Activated T-cell treated with anti-CD3 and anti-CD28 coated beads, Interleukin-2, amount 50 U/mL, for 24 hours (primary cell): Measurements from ENCODE around the gene XYLT1.

ENCODE experiments used
- DNase-seq: peaks from one replicate; pipeline ENCODE4 v3.0.0-alpha.2; 2020
- H3K27ac Mint-ChIP-seq: 2 replicates; pipeline ENCODE4 v1.8.0; 2020; ENCODE audit warnings: mild to moderate bottlenecking, mixed read lengths
- H3K27me3 Mint-ChIP-seq: 2 replicates; pipeline ENCODE4 v1.8.0; 2020; ENCODE audit warnings: mixed read lengths
- H3K36me3 Mint-ChIP-seq: 2 replicates; pipeline ENCODE4 v1.8.0; 2020; ENCODE audit warnings: low read depth, mixed read lengths
- H3K4me1 Mint-ChIP-seq: 2 replicates; pipeline ENCODE4 v1.8.0; 2020; ENCODE audit warnings: low read depth, mixed read lengths
- H3K4me3 Mint-ChIP-seq: 2 replicates; pipeline ENCODE4 v1.8.0; 2020; ENCODE audit warnings: mild to moderate bottlenecking, moderate library complexity, mixed read lengths
- H3K9me3 Mint-ChIP-seq: 2 replicates; pipeline ENCODE4 v1.8.0; 2020; ENCODE audit warnings: mixed read lengths

XYLT1 gene

GRCh38 chr16:17459903-17460521, 10.7 kb downstream of the XYLT1 start:
- H3K27ac Mint-ChIP-seq = no peak overlapping the region
- H3K4me1 Mint-ChIP-seq = peaks cover 38% of the 10 kb centered on the region
- H3K4me3 Mint-ChIP-seq = no peak overlapping the region
- H3K9me3 Mint-ChIP-seq = no peaks in the 10 kb centered on the region
- peaks cover 10% of the 10 kb centered on the region for H3K36me3 Mint-ChIP-seq
- DNase-seq = no peak
- H3K27me3 Mint-ChIP-seq = no peaks in the 10 kb centered on the region

GRCh38 chr16:17457997-17458396, 12.8 kb downstream of the XYLT1 start:
- peaks cover 29% of the 10 kb centered on the region for H3K4me1 Mint-ChIP-seq
- no peak overlapping the region for H3K4me3 Mint-ChIP-seq
- DNase-seq = no peak
- H3K27ac Mint-ChIP-seq = no peak overlapping the region
- H3K36me3 Mint-ChIP-seq = peaks cover 10% of the 10 kb centered on the region
- H3K27me3 Mint-ChIP-seq = no peaks in the 10 kb centered on the region
- no peaks in the 10 kb centered on the region for H3K9me3 Mint-ChIP-seq

- DNase-seq = no peak
- Mint-ChIP-seq H3K36me3 (peaks cover 10% of the 10 kb centered on the region), H3K27me3 (no peaks in the 10 kb centered on the region), H3K4me1 (peaks cover 28% of the 10 kb centered on the region), H3K4me3 (no peak overlapping the region), H3K9me3 (no peaks in the 10 kb centered on the region), H3K27ac (no peak overlapping the region)
Measured at GRCh38 chr16:17457513-17457912, 13.2 kb downstream of the XYLT1 start.

GRCh38 chr16:17454162-17454730, 16.5 kb downstream of the XYLT1 start:
- H3K9me3 Mint-ChIP-seq = no peaks in the 10 kb centered on the region
- peaks cover 36% of the 10 kb centered on the region for H3K4me1 Mint-ChIP-seq
- H3K27ac Mint-ChIP-seq = no peak overlapping the region
- H3K36me3 Mint-ChIP-seq = peaks cover 7% of the 10 kb centered on the region
- no peak for DNase-seq
- no peak overlapping the region for H3K4me3 Mint-ChIP-seq
- no peaks in the 10 kb centered on the region for H3K27me3 Mint-ChIP-seq

GRCh38 chr16:17453364-17454038, 17.3 kb downstream of the XYLT1 start:
- H3K36me3 Mint-ChIP-seq = peaks cover 7% of the 10 kb centered on the region
- no peak for DNase-seq
- H3K4me3 Mint-ChIP-seq = no peak overlapping the region
- H3K4me1 Mint-ChIP-seq = peaks cover 44% of the 10 kb centered on the region
- H3K27ac Mint-ChIP-seq = no peak overlapping the region
- H3K9me3 Mint-ChIP-seq = no peaks in the 10 kb centered on the region
- H3K27me3 Mint-ChIP-seq = no peaks in the 10 kb centered on the region

- H3K4me1 Mint-ChIP-seq = peaks cover 46% of the 10 kb centered on the region
- DNase-seq = no peak
Measured at GRCh38 chr16:17452922-17453321, 17.8 kb downstream of the XYLT1 start.

GRCh38 chr16:17451843-17452242, 18.9 kb downstream of the XYLT1 start:
- no peak for DNase-seq
- H3K27ac Mint-ChIP-seq = no peak overlapping the region
- no peaks in the 10 kb centered on the region for H3K9me3 Mint-ChIP-seq
- peaks cover 7% of the 10 kb centered on the region for H3K36me3 Mint-ChIP-seq
- peaks cover 44% of the 10 kb centered on the region for H3K4me1 Mint-ChIP-seq
- H3K27me3 Mint-ChIP-seq = no peaks in the 10 kb centered on the region
- H3K4me3 Mint-ChIP-seq = no peak overlapping the region

More at GRCh38 chr16:17452922-17453321, 17.8 kb downstream of the XYLT1 start:
- Mint-ChIP-seq H3K4me3 (no peak overlapping the region), H3K36me3 (peaks cover 7% of the 10 kb centered on the region), H3K9me3 (no peaks in the 10 kb centered on the region), H3K27me3 (no peaks in the 10 kb centered on the region), H3K27ac (peak overlapping the region; percentile 55)

- Mint-ChIP-seq H3K4me3 (no peak overlapping the region), H3K36me3 (peaks cover 7% of the 10 kb centered on the region), H3K27ac (no peak overlapping the region), H3K27me3 (no peaks in the 10 kb centered on the region), H3K9me3 (no peaks in the 10 kb centered on the region), H3K4me1 (peaks cover 44% of the 10 kb centered on the region)
- DNase-seq = no peak
Measured at GRCh38 chr16:17450291-17450690, 20.5 kb downstream of the XYLT1 start.

- H3K36me3 Mint-ChIP-seq = peaks cover 5% of the 10 kb centered on the region
- H3K4me3 Mint-ChIP-seq = no peak overlapping the region
- no peaks in the 10 kb centered on the region for H3K9me3 Mint-ChIP-seq
- no peaks in the 10 kb centered on the region for H3K27me3 Mint-ChIP-seq
- peak; percentile 54 for DNase-seq
- H3K27ac Mint-ChIP-seq = peak overlapping the region; percentile 85
- H3K4me1 Mint-ChIP-seq = peaks cover 44% of the 10 kb centered on the region
Measured at GRCh38 chr16:17448640-17449638, 21.8 kb downstream of the XYLT1 start.

- Mint-ChIP-seq H3K27me3 (no peaks in the 10 kb centered on the region), H3K9me3 (no peaks in the 10 kb centered on the region), H3K4me1 (peaks cover 38% of the 10 kb centered on the region), H3K27ac (no peak overlapping the region), H3K36me3 (peaks cover 9% of the 10 kb centered on the region), H3K4me3 (no peak overlapping the region)
- no peak for DNase-seq
Measured at GRCh38 chr16:17447101-17447569, 23.6 kb downstream of the XYLT1 start.

GRCh38 chr16:17446661-17447060, 24.1 kb downstream of the XYLT1 start:
- Mint-ChIP-seq H3K9me3 (no peaks in the 10 kb centered on the region), H3K27ac (no peak overlapping the region), H3K36me3 (peaks cover 9% of the 10 kb centered on the region), H3K4me1 (peaks cover 34% of the 10 kb centered on the region), H3K27me3 (no peaks in the 10 kb centered on the region), H3K4me3 (no peak overlapping the region)
- DNase-seq = no peak

GRCh38 chr16:17445421-17445820, 25.3 kb downstream of the XYLT1 start:
- Mint-ChIP-seq H3K4me1 (peaks cover 22% of the 10 kb centered on the region), H3K4me3 (no peak overlapping the region)

GRCh38 chr16:17444658-17445057, 26.1 kb downstream of the XYLT1 start:
- Mint-ChIP-seq H3K27ac (no peak overlapping the region), H3K9me3 (no peaks in the 10 kb centered on the region), H3K27me3 (no peaks in the 10 kb centered on the region), H3K36me3 (peaks cover 9% of the 10 kb centered on the region), H3K4me1 (peaks cover 24% of the 10 kb centered on the region), H3K4me3 (no peak overlapping the region)
- DNase-seq = no peak

More at GRCh38 chr16:17445421-17445820, 25.3 kb downstream of the XYLT1 start:
- Mint-ChIP-seq H3K27me3 (no peaks in the 10 kb centered on the region), H3K9me3 (no peaks in the 10 kb centered on the region), H3K36me3 (peaks cover 9% of the 10 kb centered on the region), H3K27ac (peak overlapping the region; percentile 14)
- no peak for DNase-seq

- H3K27ac Mint-ChIP-seq = no peak overlapping the region
- peaks cover 31% of the 10 kb centered on the region for H3K4me1 Mint-ChIP-seq
- no peak overlapping the region for H3K4me3 Mint-ChIP-seq
- no peaks in the 10 kb centered on the region for H3K27me3 Mint-ChIP-seq
- no peak for DNase-seq
- H3K9me3 Mint-ChIP-seq = no peaks in the 10 kb centered on the region
- H3K36me3 Mint-ChIP-seq = peaks cover 4% of the 10 kb centered on the region
Measured at GRCh38 chr16:17440131-17440530, 30.6 kb downstream of the XYLT1 start.
